Suprapubic skin (tissue), 4 donors: ENCODE data around the gene IPPK.

Experiments used
- EP300 ChIP-seq: sonication (generic); formaldehyde crosslinking; IDR thresholded peaks from one replicate; pipeline ENCODE4 v1.6.1; 2017; ENCODE audit warnings: antibody characterized with exemption
- POLR2A ChIP-seq, 2 donors: fragments of 450-650 bp; IDR thresholded peaks; one replicate each; pipeline ENCODE4 v1.6.1; 2017; ENCODE audit warnings: antibody characterized with exemption in 2 of 2, mild to moderate bottlenecking in 2 of 2, moderate library complexity in 2 of 2
- POLR2AphosphoS5 ChIP-seq, 3 donors: sonication (generic); formaldehyde crosslinking; IDR thresholded peaks; one replicate each; pipeline ENCODE4 v1.6.1; 2017; ENCODE audit warnings: antibody characterized with exemption in 3 of 3
- TF ChIP-seq, protein P1 (sequence below), 2 donors: fragments of 200-600 bp in 1 of 2; fragments of 450-650 bp in 1 of 2; sonication (generic) in 1 of 2; IDR thresholded peaks; one replicate each; pipeline ENCODE4 v1.5.1; 2016 to 2019; ENCODE audit warnings: antibody characterized with exemption in 2 of 2, mild to moderate bottlenecking in 1 of 2, moderate library complexity in 1 of 2

DNA sequence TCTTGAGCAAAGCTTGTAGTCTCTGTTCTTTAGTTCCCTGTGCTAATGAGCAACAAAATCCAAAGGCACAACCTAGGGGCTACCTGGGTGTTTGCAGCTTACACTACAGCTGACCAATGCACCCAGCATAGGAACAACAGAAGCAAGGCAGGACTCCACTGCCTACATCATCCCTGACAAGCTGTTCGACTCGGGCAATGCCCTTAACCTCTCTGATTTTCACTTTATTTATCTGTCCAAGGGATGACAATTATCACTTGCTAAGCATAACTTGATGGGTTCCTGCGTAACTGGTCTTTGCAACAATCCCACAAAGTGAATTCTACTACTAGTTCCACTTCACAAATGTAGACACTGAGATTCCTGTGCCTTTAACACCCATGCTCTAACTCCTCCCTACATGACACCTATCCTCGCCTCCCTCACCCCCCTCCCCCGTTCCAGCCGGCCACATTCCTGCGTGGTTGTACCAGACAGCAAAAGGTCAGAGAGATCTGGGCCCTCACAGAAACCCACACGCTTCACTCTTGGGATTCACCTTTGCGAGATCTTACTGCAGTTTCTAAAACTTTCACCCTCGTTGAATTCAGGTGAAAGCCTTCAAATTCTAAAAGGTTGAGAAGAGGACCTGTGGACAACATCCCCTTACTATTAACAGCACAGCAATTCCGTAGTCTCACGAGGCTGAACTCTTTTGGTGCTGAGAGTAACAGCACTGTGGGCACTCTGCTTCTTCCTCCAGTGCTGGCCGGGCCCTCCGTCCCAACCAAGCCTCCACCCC, 995 bp downstream of the IPPK start:
- TF ChIP-seq, protein P1, sequence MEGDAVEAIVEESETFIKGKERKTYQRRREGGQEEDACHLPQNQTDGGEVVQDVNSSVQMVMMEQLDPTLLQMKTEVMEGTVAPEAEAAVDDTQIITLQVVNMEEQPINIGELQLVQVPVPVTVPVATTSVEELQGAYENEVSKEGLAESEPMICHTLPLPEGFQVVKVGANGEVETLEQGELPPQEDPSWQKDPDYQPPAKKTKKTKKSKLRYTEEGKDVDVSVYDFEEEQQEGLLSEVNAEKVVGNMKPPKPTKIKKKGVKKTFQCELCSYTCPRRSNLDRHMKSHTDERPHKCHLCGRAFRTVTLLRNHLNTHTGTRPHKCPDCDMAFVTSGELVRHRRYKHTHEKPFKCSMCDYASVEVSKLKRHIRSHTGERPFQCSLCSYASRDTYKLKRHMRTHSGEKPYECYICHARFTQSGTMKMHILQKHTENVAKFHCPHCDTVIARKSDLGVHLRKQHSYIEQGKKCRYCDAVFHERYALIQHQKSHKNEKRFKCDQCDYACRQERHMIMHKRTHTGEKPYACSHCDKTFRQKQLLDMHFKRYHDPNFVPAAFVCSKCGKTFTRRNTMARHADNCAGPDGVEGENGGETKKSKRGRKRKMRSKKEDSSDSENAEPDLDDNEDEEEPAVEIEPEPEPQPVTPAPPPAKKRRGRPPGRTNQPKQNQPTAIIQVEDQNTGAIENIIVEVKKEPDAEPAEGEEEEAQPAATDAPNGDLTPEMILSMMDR (IDR thresholded peaks at IDR 0.05) = no peak
- no peak for TF ChIP-seq POLR2AphosphoS5 (IDR thresholded peaks at IDR 0.05)
- TF ChIP-seq EP300 = no peak
- no peak for TF ChIP-seq POLR2A (IDR thresholded peaks at IDR 0.05)
